Measurements from ENCODE around the gene ZBTB4.

The ZBTB4 gene

DNA sequence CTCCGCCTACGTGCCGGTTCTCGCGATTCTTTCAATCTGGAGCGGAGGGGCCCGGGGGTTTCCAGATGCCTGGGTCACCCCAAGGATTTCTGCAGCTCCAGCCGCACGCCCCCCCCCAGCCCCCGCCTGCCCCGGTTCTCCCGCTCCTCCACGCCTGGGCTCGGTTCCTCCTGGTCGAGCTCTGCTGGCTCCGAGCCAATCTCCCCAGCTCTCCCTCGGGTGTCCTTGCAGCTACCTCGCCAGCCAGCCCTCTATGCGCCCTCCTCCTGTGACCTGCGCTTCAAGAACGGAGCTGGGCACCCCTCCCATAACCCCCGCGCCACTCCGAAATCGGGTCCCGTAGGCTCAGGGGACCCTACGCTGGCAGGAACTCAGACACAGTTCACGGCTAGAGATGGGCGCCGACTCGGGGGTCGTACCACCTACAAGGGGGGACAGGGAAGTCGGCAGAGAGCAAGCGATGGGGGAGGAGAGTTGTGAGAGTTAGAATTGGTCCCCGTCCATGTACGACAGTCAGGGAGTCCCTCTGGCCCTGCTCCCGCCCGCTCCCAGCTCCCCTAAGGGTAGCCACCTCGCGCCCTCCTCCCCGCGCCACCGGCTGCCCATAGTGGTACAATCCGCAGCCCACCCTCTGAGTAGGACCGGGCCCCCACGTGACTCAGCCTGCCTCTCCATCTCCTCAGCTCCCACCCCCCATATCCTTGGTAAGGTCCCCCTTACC is 39.2 kb downstream of the ZBTB4 start:
- TF ChIP-seq TAF1 (IDR thresholded peaks at IDR 0.05; ENCODE audit: low read depth) (no peak), NFIC (IDR thresholded peaks at IDR 0.05) (peak; percentile 82), EP300 (IDR thresholded peaks at IDR 0.05; ENCODE audit: borderline replicate concordance) (no peak), USF1 (IDR thresholded peaks at IDR 0.05) (peak; percentile 17; the same call in 1 of the 2 replicates), RAD21 (IDR thresholded peaks at IDR 0.05; ENCODE audit: low read depth) (no peak)
- TF ChIP-seq, protein P1, sequence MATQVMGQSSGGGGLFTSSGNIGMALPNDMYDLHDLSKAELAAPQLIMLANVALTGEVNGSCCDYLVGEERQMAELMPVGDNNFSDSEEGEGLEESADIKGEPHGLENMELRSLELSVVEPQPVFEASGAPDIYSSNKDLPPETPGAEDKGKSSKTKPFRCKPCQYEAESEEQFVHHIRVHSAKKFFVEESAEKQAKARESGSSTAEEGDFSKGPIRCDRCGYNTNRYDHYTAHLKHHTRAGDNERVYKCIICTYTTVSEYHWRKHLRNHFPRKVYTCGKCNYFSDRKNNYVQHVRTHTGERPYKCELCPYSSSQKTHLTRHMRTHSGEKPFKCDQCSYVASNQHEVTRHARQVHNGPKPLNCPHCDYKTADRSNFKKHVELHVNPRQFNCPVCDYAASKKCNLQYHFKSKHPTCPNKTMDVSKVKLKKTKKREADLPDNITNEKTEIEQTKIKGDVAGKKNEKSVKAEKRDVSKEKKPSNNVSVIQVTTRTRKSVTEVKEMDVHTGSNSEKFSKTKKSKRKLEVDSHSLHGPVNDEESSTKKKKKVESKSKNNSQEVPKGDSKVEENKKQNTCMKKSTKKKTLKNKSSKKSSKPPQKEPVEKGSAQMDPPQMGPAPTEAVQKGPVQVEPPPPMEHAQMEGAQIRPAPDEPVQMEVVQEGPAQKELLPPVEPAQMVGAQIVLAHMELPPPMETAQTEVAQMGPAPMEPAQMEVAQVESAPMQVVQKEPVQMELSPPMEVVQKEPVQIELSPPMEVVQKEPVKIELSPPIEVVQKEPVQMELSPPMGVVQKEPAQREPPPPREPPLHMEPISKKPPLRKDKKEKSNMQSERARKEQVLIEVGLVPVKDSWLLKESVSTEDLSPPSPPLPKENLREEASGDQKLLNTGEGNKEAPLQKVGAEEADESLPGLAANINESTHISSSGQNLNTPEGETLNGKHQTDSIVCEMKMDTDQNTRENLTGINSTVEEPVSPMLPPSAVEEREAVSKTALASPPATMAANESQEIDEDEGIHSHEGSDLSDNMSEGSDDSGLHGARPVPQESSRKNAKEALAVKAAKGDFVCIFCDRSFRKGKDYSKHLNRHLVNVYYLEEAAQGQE (IDR thresholded peaks at IDR 0.05; ENCODE audit: low read depth), result no peak

DNA sequence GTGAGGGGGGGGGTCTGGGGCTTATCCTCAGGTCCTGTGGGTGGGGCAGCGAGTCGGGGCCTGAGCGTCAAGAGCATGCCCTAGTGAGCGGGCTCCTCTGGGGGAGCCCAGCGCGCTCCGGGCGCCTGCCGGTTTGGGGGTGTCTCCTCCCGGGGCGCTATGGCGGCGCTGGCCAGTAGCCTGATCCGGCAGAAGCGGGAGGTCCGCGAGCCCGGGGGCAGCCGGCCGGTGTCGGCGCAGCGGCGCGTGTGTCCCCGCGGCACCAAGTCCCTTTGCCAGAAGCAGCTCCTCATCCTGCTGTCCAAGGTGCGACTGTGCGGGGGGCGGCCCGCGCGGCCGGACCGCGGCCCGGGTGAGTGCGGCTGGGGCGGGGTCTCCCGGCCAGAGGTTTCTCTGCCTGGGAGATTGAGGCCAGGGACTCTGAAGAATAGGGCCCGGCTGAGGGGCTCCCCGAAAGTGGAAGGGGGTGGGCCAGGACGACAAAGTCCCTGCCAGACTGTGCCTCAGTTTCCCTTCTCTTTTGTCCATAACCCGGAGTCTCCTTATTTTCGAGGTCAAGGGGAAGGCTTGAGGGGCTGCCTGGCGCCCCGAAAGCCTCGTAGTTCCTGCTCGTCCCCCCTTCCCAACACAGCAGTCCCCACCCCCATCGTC is 39.8 kb downstream of the ZBTB4 start, which contains the start of gene FGF11:
TSS of gene FGF11 (plus strand) at position 51 of the 651 bp plus-strand sequence. CDS start at position 160, 109 bp downstream.
- TF ChIP-seq CREB1 (IDR thresholded peaks at IDR 0.05; ENCODE audit: low read depth) (no peak), MAX (IDR thresholded peaks at IDR 0.05) (no peak), EGR1 (IDR thresholded peaks at IDR 0.05) (0 out of 2 replicates have a peak, but pooled peaks have one; percentile 12), ZBTB7A (IDR thresholded peaks at IDR 0.05; ENCODE audit: low read depth) (peak; percentile 67)
- TF ChIP-seq, protein P1 (IDR thresholded peaks at IDR 0.05; ENCODE audit: low read depth), result peak; percentile 34; the same call in 1 of the 2 replicates

- TF ChIP-seq EGR1 (IDR thresholded peaks at IDR 0.05) (no peak), MAX (IDR thresholded peaks at IDR 0.05) (no peak), EP300 (IDR thresholded peaks at IDR 0.05; ENCODE audit: borderline replicate concordance) (no peak)
These were observed 40.6 kb downstream of the ZBTB4 start for GRCh38 chr17:7438656-7439460.

GRCh38 chr17:7437950-7438614 is 41.3 kb downstream of the ZBTB4 start:
- TF ChIP-seq EP300 (IDR thresholded peaks at IDR 0.05; ENCODE audit: borderline replicate concordance) (no peak), RAD21 (IDR thresholded peaks at IDR 0.05; ENCODE audit: low read depth) (no peak), TCF12 (IDR thresholded peaks at IDR 0.05; ENCODE audit: low read depth) (no peak), TEAD4 (IDR thresholded peaks at IDR 0.05) (no peak), TAF1 (IDR thresholded peaks at IDR 0.05; ENCODE audit: low read depth) (no peak), CREB1 (IDR thresholded peaks at IDR 0.05; ENCODE audit: low read depth) (no peak), CEBPB (IDR thresholded peaks at IDR 0.05) (no peak), FOXM1 (IDR thresholded peaks at IDR 0.05; ENCODE audit: borderline replicate concordance, low read depth) (no peak), MAX (IDR thresholded peaks at IDR 0.05) (no peak), EGR1 (IDR thresholded peaks at IDR 0.05) (no peak), USF1 (IDR thresholded peaks at IDR 0.05) (no peak), YY1 (IDR thresholded peaks at IDR 0.05; ENCODE audit: low read depth) (no peak), ZBTB7A (IDR thresholded peaks at IDR 0.05; ENCODE audit: low read depth) (no peak), NFIC (IDR thresholded peaks at IDR 0.05) (no peak)
- TF ChIP-seq, protein P1 (IDR thresholded peaks at IDR 0.05; ENCODE audit: low read depth), result no peak
